Prostate gland (tissue), 2 donors: ENCODE results near the gene PRPF31. TPM values are rescaled to one million over a fixed set of nuclear protein-coding genes. Genes with fewer than 3 reads are reported as not detected.

ENCODE experiments used
- DNase-seq: peaks from one replicate; pipeline ENCODE4 v3.0.0-alpha.2; 2019; ENCODE audit warnings: low spot score
- H3K27ac ChIP-seq, 2 donors: fragments of 200-600 bp; sonication (generic); 2 replicates each; pipeline ENCODE4 v1.5.1; 2017 to 2019
- H3K27me3 ChIP-seq: fragments of 200-600 bp; sonication (generic); replicated peaks from 2 replicates; pipeline ENCODE4 v1.5.1; 2019; ENCODE audit not compliant: insufficient read depth
- H3K36me3 ChIP-seq, 2 donors: fragments of 200-600 bp; sonication (generic); 1 replicate in 1 of 2; 2 replicates in 1 of 2; pipeline versions ENCODE4 v1.5.1 to v1.8.1; 2017 to 2019
- H3K4me1 ChIP-seq: fragments of 200-600 bp; sonication (generic); replicated peaks from 2 replicates; pipeline ENCODE4 v1.5.1; 2019
- H3K4me3 ChIP-seq, 2 donors: fragments of 200-600 bp; sonication (generic); 2 replicates each; pipeline ENCODE4 v1.5.1; 2017 to 2019
- H3K9me3 ChIP-seq: fragments of 200-600 bp; sonication (generic); 2 replicates; pipeline ENCODE4 v1.5.1; 2017
- CTCF ChIP-seq, 4 experiments: fragments of 200-600 bp in 2 of 4; fragments of 450-650 bp in 2 of 4; sonication (generic) in 2 of 4; IDR thresholded peaks; 1 replicate in 3 of 4; 2 replicates in 1 of 4; pipeline ENCODE4 v1.5.1; 2016 to 2019; ENCODE audit warnings: antibody characterized with exemption in 4 of 4, mild to moderate bottlenecking in 2 of 4, moderate library complexity in 2 of 4
- POLR2A ChIP-seq: fragments of 450-650 bp; IDR thresholded peaks from one replicate; pipeline ENCODE4 v1.6.1; 2016; ENCODE audit warnings: antibody characterized with exemption, mild to moderate bottlenecking
- POLR2AphosphoS5 ChIP-seq: sonication (generic); formaldehyde crosslinking; IDR thresholded peaks from one replicate; pipeline ENCODE4 v1.6.1; 2017; ENCODE audit warnings: antibody characterized with exemption
- whole genome bisulfite sequencing: methylation state at CpG from one replicate; pipeline ENCODE4 v1.1.5; 2018; 5-methylcytosine and 5-hydroxymethylcytosine counted together
- intact Hi-C: fragments of 100-400 bp; cut with DNase I; formaldehyde crosslinking; loops from one replicate; pipeline ENCODE4 v1.14.2; 2022
- total RNA-seq, 2 donors: library from RNA; depleted of rRNA; stranded (reverse); fragments of >200 nt; gene quantifications; one replicate each; pipeline ENCODE4 v1.1.0, GENCODE V29; 2016

Gene PRPF31
- total RNA-seq, 2 donors from 2014 or later, result 50.7 to 71.6 TPM

- no peaks in the 10 kb centered on the region for H3K9me3 ChIP-seq
- peaks cover 7% of the 10 kb centered on the region for H3K4me1 ChIP-seq
- no peak overlapping the region for H3K4me3 ChIP-seq
- intact Hi-C loops, result no loop called here
- TF ChIP-seq CTCF (IDR thresholded peaks at IDR 0.05), result no peak
- no peak for TF ChIP-seq POLR2AphosphoS5
- TF ChIP-seq POLR2A, result no peak
- H3K27me3 ChIP-seq, result no peaks in the 10 kb centered on the region
- no peak for DNase-seq
- H3K36me3 ChIP-seq, result peaks cover 26 to 45% of the 10 kb centered on the region in 2 donors
- 84% methylated on average over 7 of the region's 7 CpGs for WGBS
- H3K27ac ChIP-seq, result no peak overlapping the region
Measured at GRCh38 chr19:54142166-54142780, 26.7 kb downstream of the PRPF31 start.

- H3K36me3 ChIP-seq, result peaks cover 30 to 66% of the 10 kb centered on the region in 2 donors
- H3K4me1 ChIP-seq, result no peaks in the 10 kb centered on the region
- no peaks in the 10 kb centered on the region for H3K9me3 ChIP-seq
- no peak overlapping the region for H3K27ac ChIP-seq
- no peaks in the 10 kb centered on the region for H3K27me3 ChIP-seq
- TF ChIP-seq POLR2A (no peak), CTCF (IDR thresholded peaks at IDR 0.05) (no peak), POLR2AphosphoS5 (no peak)
- intact Hi-C loops, result no loop called here
- no peak overlapping the region for H3K4me3 ChIP-seq
- DNase-seq, result no peak
- WGBS, result 91% methylated on average over 28 of the region's 28 CpGs
Measured at GRCh38 chr19:54145541-54146158, 30.1 kb downstream of the PRPF31 start.

GRCh38 chr19:54147676-54148075, 32.1 kb downstream of the PRPF31 start:
- peaks cover 39 to 75% of the 10 kb centered on the region in 2 donors for H3K36me3 ChIP-seq

GRCh38 chr19:54148158-54148557, 32.6 kb downstream of the PRPF31 start:
- Histone ChIP-seq H3K27ac (no peak overlapping the region), H3K36me3 (peaks cover 34 to 79% of the 10 kb centered on the region in 2 donors), H3K27me3 (no peaks in the 10 kb centered on the region), H3K4me3 (no peak overlapping the region), H3K4me1 (no peaks in the 10 kb centered on the region), H3K9me3 (no peaks in the 10 kb centered on the region)
- WGBS, result 81% methylated on average over 19 of the region's 19 CpGs
- intact Hi-C loops, result no loop called here
- no peak for TF ChIP-seq CTCF (IDR thresholded peaks at IDR 0.05)
- TF ChIP-seq POLR2A, result no peak
- TF ChIP-seq POLR2AphosphoS5, result no peak
- no peak for DNase-seq

More at GRCh38 chr19:54147676-54148075, 32.1 kb downstream of the PRPF31 start:
- WGBS, result 58% methylated on average over 3 of the region's 3 CpGs
- DNase-seq, result no peak
- Histone ChIP-seq H3K4me1 (no peaks in the 10 kb centered on the region), H3K27me3 (no peaks in the 10 kb centered on the region), H3K4me3 (no peak overlapping the region), H3K27ac (no peak overlapping the region), H3K9me3 (no peaks in the 10 kb centered on the region)
- TF ChIP-seq POLR2AphosphoS5 (no peak), CTCF (IDR thresholded peaks at IDR 0.05) (no peak), POLR2A (no peak)
- intact Hi-C loops, result no loop called here
